GM13977 (cell line): Measurements from ENCODE around the gene CRELD2.

Source experiments
- DNase-seq: peaks from one replicate; pipeline ENCODE4 v3.0.0; 2012; ENCODE audit warnings: low spot score
- in situ Hi-C: fragments of 300-500 bp; cut with MboI; formaldehyde crosslinking; loops from one replicate; pipeline ENCODE4 v1.12.0; 2022; ENCODE audit warnings: low sequenced_read_pairs, low pct_unique_long_range_greater_than_20kb, mixed read lengths, inconsistent platforms; ENCODE audit not compliant: unreplicated experiment
- TF ChIP-seq, protein P1 (sequence below): IDR thresholded peaks from 2 replicates; pipeline ENCODE4 v1.5.1; 2012; ENCODE audit warnings: mild to moderate bottlenecking, control low read depth; ENCODE audit not compliant: insufficient read depth; ENCODE audit errors: extremely low read depth, missing control alignments

CRELD2 gene

DNA sequence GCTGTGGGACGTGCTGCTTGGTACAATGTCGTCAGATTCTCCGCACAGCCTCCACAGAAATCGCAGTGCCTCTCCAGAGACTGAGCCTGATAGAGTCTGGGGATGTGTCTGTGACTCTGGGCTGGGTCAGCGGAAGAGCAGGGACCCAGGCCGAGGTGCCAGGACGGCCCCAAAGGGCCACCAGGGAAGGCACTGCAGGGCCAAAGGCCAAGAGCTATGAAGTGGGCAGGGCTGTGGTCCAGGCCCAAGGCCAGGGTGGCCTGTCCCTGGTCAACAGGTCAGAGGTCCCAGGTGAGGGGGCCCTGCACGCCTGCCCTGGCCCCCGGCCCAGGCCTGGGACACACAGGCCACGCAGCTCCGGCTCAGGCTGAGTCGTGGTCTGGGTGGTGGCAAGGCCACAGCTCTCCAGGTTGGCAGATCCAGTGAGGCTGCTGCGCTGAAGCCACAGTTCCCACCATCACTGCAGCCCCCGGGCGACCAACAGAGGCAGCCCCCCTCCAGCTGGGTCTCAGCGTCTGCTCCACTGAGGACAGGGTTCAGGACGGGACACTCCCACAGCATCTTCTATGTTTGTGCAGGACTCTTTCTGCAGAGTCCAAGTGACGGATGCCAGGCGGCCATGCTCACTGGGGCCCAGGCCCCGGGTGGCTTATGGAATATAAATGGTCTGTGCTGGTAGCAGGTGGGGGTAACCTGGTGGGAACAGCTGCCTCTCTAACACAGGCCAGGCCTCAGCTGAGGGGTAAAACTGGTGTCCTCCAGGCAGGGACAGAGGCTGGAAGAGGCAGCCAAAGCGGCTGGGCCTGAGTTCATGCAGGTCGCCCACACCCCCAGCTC, 37.4 kb downstream of the CRELD2 start:
- DNase-seq: no peak
- in situ Hi-C loops: no loop called here
- TF ChIP-seq, protein P1, sequence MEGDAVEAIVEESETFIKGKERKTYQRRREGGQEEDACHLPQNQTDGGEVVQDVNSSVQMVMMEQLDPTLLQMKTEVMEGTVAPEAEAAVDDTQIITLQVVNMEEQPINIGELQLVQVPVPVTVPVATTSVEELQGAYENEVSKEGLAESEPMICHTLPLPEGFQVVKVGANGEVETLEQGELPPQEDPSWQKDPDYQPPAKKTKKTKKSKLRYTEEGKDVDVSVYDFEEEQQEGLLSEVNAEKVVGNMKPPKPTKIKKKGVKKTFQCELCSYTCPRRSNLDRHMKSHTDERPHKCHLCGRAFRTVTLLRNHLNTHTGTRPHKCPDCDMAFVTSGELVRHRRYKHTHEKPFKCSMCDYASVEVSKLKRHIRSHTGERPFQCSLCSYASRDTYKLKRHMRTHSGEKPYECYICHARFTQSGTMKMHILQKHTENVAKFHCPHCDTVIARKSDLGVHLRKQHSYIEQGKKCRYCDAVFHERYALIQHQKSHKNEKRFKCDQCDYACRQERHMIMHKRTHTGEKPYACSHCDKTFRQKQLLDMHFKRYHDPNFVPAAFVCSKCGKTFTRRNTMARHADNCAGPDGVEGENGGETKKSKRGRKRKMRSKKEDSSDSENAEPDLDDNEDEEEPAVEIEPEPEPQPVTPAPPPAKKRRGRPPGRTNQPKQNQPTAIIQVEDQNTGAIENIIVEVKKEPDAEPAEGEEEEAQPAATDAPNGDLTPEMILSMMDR: no peak

DNA sequence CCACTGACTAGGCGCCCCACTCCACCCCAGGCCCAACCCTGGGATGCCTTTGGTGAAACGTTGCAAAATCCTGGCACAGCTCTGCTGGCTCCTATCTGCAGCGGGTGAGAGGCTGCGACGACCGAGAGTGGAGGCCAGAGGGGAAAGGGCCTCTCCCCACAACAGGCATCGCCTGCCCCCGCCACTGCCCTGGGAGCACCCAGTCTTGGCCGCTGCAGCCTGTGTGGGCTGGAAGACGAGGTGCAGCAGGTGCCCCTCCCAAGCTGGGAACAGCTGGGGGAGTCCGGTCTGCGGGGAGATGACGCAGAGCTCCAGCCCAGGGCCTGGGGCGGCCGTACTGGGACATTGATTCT, 38.0 kb downstream of the CRELD2 start:
- DNase-seq: no peak
- in situ Hi-C loops: no loop called here
- TF ChIP-seq, protein P1: no peak

DNA sequence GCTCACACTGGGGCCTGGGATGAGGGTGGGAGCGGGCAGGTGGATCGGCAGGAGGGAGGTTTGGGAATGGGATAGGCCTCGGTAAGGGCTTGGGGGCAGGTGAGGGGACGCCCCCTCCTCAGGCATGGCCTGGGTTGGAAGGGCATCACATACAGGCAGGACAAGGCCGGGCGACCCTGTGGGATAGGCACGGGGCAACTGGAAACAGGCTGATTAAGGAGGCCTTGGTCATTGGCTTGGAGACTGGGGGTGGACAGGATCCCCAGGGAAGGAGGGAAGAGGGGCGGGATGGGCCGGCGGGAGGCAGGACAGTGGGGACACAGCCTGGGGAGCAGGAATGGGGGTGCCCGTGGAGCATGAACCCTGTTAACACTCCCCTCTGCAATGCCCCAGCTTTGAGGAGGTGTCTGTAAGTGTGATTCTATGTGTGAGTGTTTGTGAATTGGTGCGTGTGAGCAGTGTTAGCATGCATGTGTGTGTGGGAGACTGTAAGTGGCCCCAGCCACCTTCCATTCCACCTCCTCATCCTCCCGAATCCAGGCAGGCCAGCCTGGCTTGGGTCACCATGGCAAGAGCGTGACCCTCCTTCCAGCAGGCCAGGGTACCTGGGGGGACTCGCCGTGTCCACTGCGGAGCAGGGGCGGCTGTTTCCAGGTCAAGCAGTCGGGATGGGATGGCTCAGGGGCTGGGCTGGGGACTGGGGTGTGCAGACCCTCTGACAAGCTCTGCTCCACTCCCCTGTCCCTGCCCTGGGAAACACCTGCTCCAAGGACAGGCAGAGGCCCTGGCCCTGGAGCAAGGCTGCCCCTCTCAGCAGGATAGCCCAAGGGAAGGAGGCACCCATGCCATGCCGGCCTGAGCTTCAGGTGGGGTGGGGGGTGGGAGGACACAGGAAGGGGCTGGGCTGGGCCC, 38.7 kb downstream of the CRELD2 start:
- TF ChIP-seq, protein P1: no peak
- no peak for DNase-seq
- in situ Hi-C loops: no loop called here

DNA sequence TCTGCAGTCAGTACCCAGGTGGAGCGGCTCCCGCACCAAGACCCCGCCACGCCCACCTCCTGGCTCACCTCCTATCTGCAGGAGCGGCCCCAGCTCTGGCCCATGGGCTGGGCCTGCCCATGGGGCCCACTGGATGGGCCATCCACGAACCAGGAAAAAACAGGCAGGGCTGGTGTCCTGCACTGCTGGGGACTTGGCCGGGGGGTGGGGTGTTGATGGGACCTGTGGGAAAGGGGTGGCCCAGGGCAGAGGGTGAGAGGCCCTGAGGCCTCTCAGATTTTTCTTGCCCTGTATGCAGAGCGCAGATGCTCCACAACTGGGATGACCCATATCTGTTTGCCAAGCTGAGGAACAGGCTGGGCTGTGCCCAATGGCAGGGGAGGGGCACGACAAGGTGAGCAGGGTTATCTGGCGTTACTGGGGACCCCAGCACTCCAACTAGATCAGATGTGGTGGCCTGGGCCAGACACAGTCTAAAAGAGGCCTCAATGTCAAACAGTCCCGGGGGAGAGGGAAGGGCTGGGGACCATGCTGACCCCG, 39.5 kb downstream of the CRELD2 start:
- DNase-seq: no peak
- TF ChIP-seq, protein P1: no peak
- in situ Hi-C loops: no loop called here

DNA sequence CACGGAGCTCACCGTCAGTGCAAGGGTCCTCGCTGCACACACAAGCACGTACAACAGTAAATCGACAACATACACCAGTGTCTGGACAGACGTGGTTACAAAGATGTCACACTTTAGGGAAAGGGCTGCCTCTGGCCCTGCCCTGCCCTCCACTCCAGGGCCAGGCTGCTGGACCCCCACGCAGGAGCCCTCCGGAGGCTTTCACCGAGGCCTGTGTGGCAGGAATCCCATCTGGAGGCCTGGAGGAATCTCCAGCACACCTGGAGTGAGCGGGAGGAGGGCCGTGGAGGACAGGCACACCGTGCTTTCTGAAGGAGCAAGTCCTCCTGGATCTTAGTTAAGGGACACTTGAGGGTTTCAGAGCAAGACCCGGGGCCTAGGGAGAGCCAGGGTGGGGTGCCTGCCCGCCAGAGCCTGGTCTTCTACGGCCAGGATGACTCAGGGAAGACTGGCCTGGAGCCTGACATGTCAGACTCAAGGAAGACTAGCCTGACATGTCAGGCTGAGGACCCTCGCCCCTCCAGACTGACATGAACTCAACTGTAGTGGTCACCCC, 40.0 kb downstream of the CRELD2 start:
- TF ChIP-seq, protein P1: no peak
- DNase-seq: no peak
- in situ Hi-C loops: no loop called here
